ENCODE data around the gene AFMID.
"Not testable (repeated sequence)": the region's sequence is repeated elsewhere in the genome, so short reads cannot be mapped to it uniquely, and the experiment has no call there.

The AFMID gene

GRCh38 chr17:78223765-78224164, 36.6 kb downstream of the AFMID start:
- DNase-seq (ENCODE audit: low read depth in 2 of 2): no peak

GRCh38 chr17:78224231-78225087, 37.3 kb downstream of the AFMID start:
- no peak for DNase-seq (ENCODE audit: low read depth in 2 of 2)

GRCh38 chr17:78225088-78225865, 38.1 kb downstream of the AFMID start:
- no peak for DNase-seq (ENCODE audit: low read depth in 2 of 2)

- no peak for DNase-seq (ENCODE audit: low read depth in 2 of 2)
Measured at GRCh38 chr17:78226055-78226758, 39.0 kb downstream of the AFMID start.

- DNase-seq (ENCODE audit: low read depth in 2 of 2): no peak
Measured at GRCh38 chr17:78226759-78227454, 39.7 kb downstream of the AFMID start.

GRCh38 chr17:78227455-78227916, 40.3 kb downstream of the AFMID start:
- DNase-seq (ENCODE audit: low read depth in 2 of 2): no peak

GRCh38 chr17:78228176-78228575, 41.0 kb downstream of the AFMID start:
- no peak for DNase-seq (ENCODE audit: low read depth in 2 of 2)

GRCh38 chr17:78230252-78230962, 43.2 kb downstream of the AFMID start:
- no peak for DNase-seq (ENCODE audit: low read depth in 2 of 2)

GRCh38 chr17:78230996-78231935, 44.1 kb downstream of the AFMID start, which contains the start of gene TMEM235:
Gene TMEM235 (plus strand): TSS chr17:78231631. CDS start chr17:78232024, 393 bp downstream.
- DNase-seq (ENCODE audit: low read depth in 2 of 2): no peak

- DNase-seq (ENCODE audit: low read depth in 2 of 2): no peak
Measured at GRCh38 chr17:78231991-78232858, 45.1 kb downstream of the AFMID start.

GRCh38 chr17:78232859-78233173, 45.7 kb downstream of the AFMID start:
- DNase-seq (ENCODE audit: low read depth in 2 of 2): no peak

GRCh38 chr17:78233678-78234077, 46.5 kb downstream of the AFMID start:
- DNase-seq (ENCODE audit: low read depth in 2 of 2): no peak

GRCh38 chr17:78234261-78234865, 47.2 kb downstream of the AFMID start:
- DNase-seq (ENCODE audit: low read depth in 2 of 2): no peak

- not testable (repeated sequence) for DNase-seq (ENCODE audit: low read depth in 2 of 2)
Measured at GRCh38 chr17:78235022-78235421, 47.9 kb downstream of the AFMID start.

- DNase-seq (ENCODE audit: low read depth in 2 of 2): no peak
Measured at GRCh38 chr17:78235885-78236284, 48.7 kb downstream of the AFMID start.

- DNase-seq (ENCODE audit: low read depth in 2 of 2): no peak
Measured at GRCh38 chr17:78236362-78237127, 49.4 kb downstream of the AFMID start.

- DNase-seq (ENCODE audit: low read depth in 2 of 2): no peak
Measured at GRCh38 chr17:78237401-78238012, 50.3 kb downstream of the AFMID start.

All from stimulated activated CD8-positive, alpha-beta memory T cell treated with anti-CD3 and anti-CD28 coated beads, Interleukin-2, amount 100 ng/mL, for 48 hours (primary cell).